HG02943 (cell line): ENCODE results near the gene CFAP221.

Source experiments
- ATAC-seq: cut with Tn5 transposase; IDR thresholded peaks from one replicate; pipeline ENCODE4 v1.9.1; 2021; ENCODE audit warnings: mild to moderate bottlenecking, low read depth, moderate library complexity; ENCODE audit not compliant: unreplicated experiment

Gene CFAP221

DNA sequence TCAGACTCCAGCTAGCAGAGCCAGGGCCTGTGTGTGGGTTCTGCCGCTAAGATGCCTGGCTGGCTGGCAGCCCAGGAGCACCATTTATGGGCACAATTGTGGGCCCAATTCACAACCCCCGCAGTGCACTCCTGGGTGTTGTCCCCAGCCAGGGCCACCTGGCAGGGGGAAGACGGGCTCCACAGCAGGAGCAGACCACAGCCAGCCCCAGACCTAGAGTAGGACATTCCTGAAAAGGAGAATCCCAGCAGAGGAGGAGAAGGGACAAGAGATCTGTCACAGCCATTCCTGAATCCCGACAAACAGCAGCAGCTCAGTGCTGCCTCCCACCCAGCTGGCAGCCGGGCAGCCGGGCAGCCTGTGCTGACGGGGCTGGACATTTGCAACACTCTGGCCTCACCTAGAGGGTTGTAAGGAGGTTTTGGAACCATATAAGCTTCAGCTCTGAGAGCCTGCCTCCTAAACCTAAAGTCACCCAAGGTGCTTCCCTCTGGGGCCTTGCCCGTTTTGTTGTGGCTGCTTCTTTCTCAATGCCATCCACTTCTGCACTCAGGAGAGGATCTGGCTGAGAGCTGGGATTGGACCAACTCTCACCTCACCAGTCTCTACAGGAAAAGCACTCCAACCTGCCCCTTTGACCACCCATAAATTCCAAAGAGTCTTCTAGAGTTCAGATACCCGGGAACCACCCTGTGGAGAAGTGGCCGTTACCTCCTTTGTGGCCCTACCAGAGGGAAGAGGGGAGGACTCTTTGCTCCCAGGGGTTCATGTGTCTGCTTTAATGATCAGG lies 130.7 kb downstream of the CFAP221 start:
- no peak for ATAC-seq

GRCh38 chr2:119678021-119678656 lies 133.9 kb downstream of the CFAP221 start:
- no peak for ATAC-seq

DNA sequence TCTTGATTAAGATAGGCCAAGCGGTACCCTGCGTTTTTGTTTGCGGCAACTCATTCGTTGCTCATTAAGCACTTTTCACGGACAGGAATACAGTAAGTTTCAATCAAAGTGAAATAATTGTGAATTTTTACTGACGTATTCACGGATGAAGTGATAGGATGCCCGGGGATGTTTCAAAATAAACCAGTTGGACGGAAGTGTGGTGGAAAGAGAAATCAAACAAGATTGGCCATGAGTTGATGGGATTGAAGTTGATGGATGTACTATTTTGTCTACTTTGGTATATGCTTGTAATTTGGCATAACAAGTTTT lies 135.2 kb downstream of the CFAP221 start:
- no peak for ATAC-seq

- ATAC-seq, result no peak
Measured at GRCh38 chr2:119679846-119680245, 135.6 kb downstream of the CFAP221 start.

GRCh38 chr2:119680457-119681202 lies 136.4 kb downstream of the CFAP221 start:
- ATAC-seq, result no peak

DNA sequence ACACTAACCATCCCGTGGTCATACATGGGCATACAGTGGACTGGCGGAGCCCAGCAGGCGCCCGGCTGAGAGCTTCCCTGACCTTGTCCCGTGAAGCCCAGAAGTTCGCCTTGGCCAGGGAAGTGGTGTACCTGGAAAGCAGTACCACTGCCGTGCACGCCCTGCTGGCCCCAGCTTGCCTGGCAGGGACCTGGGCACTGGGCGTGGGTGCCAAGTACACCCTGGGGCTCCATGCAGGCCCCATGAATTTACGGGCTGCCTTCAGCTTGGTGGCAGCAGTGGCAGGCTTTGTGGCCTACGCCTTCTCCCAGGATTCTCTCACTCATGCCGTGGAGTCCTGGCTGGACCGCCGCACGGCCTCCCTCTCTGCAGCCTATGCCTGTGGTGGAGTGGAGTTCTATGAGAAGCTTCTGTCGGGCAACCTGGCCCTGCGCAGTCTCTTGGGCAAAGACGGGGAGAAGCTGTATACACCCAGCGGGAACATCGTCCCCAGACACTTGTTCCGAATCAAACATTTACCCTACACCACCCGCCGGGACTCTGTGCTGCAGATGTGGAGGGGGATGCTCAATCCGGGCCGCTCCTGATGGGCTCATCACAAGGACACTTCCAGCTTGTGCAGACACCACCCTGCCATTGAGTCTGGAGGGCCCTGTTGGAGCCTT lies 137.1 kb downstream of the CFAP221 start:
- no peak for ATAC-seq

GRCh38 chr2:119681868-119682220 lies 137.6 kb downstream of the CFAP221 start:
- no peak for ATAC-seq

DNA sequence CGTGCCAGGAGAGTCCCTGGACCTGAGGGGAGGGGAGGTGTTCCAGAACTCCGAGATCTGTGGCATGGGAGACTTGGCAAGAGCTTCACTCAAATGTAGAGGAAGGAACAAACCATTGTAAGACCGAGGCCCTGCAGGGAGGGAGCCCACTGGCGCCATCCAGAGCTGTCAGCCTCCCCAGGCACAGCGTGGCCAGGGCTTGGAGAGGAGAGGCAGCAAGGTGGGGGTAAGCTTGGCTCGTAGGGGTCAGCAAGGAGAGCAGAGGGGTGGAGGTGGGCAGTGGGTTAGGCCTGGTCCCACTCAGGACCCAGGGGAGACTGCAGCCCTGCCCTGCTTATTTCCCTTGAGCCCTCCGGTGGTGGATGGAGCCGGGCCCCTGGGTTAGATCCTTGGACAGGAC lies 138.3 kb downstream of the CFAP221 start:
- no peak for ATAC-seq

- no peak for ATAC-seq
Measured at GRCh38 chr2:119683074-119683712, 138.9 kb downstream of the CFAP221 start.

DNA sequence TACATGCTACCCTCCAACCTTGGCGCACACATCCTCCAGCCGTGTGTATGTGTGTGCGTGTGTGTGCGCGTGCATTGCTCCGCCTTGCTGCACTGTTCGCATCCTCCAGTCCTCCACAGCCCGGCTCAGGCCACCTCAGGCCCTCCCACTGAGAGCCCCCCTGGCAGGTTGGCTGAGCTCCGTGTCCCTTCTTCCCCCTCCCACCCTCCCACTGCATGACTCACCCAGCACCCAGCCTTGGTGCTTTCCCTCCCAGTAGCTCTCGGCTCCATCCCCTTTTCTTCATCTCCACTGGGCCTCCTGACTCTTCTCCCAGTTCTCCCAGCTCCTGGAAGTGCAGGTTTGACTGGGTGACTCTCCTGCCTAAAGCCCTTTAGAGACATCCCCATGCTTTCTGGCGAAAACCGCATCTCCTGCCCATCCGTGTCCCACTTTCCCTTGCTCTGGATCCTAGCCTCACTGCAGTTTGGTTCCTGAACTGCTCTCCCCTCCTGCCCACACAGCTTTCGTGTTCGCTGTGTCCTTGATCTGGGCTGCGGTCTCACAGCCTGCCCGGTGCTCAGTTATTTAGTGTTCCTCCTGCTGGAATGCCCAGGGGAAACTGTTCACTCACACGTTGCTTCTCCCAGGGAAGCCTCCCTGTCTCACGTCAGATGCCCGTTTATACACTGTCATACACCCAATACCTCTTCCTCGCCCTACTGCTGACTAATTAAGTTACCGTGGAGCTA lies 139.6 kb downstream of the CFAP221 start:
- ATAC-seq, result no peak

- ATAC-seq, result no peak
Measured at GRCh38 chr2:119684518-119684917, 140.3 kb downstream of the CFAP221 start.

DNA sequence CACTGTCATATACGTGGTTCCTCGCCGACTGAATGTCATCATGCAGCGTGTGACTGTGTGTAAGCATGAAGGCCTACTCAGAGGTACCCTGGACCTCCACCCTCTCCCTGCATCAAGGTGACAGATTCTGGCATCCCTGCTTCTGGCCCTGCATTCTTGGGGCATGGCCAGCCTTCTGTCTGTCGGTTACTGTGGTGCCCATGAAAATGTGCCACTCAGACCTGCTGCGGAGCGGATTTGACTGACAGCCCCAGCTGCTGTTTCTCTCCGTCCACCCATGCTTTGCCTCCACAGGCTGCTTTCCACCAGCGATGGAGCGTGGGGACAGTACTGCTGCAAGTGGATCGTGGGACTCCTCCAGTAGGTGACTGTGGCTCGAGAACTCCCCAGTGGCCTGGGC lies 144.4 kb downstream of the CFAP221 start:
- no peak for ATAC-seq

DNA sequence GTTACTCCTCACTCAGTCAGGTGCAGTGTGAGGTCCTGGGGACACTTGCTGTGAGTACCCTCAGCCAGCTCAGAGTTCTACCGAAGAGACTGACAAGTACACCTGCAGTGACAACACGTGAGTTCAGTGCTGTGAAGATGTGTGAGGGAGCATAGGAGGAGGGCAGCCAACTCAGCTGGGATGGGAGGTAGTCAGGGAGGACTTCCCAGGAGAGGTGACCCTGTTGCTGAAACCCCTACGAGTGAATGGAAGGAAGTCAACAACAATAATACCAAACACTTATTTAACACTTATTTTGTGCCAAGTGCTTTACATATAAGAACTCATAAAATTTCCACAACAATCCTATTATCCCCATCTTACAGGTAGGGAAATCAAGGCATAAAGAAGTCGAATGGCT lies 145.0 kb downstream of the CFAP221 start:
- ATAC-seq, result no peak

GRCh38 chr2:119691189-119691588 lies 146.9 kb downstream of the CFAP221 start:
- ATAC-seq, result no peak

- ATAC-seq, result no peak
Measured at GRCh38 chr2:119691651-119692245, 147.5 kb downstream of the CFAP221 start.

DNA sequence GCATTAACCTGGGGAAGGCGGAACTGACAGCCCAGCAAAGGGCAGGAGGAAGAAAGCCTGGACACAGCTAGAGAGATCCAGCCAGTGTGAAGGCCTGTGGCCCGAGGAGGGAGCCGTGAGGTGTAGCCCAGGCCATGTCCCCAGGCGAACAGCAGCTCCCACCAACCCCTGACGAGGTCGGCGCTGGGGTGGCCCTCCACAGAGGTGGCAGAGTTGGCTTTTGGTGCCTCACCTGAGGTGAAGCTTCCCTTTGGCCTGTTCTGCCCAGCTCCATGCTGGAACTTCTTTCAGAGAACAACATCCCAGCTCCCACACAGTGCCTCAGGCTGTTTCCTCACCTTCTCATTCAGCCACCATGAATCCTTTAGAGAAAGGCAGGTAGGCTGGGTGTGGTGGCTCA lies 148.1 kb downstream of the CFAP221 start:
- no peak for ATAC-seq

DNA sequence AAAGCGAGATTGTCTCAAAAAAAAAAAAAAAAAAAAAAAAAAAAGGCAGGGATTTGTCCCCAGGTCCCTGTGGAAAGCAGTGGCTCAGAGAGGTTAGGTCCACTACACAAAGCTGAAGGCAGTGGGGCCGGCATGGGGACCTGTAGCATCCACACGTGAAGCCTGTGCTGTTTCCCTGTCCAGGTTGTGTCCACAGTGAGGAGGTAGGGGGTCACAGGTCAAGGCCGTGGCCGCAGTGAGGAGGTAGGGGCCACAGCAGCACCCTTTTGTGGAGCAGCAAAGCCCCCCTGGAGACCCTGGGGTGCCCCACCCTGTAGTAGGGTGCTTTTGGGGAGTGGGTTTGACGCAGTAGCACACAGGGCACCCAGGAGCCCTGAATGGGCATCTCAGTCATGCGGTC lies 148.7 kb downstream of the CFAP221 start:
- no peak for ATAC-seq

DNA sequence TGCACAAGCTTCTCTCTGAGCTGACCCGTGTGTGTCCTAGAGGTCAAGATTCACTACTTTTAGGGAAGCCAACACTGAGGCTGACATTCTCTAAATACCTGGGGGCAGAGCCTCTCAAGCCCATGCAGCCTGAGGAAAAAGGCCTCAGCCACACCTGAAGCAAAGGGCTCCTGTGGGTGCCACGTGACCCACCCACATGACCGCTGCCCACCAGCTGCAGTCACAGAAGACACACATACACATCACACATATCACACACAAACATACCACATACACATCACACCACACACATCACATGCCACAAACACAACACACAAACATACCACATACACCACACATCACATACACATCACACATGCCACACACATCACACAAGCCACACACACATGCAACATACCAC lies 149.3 kb downstream of the CFAP221 start:
- no peak for ATAC-seq

- ATAC-seq, result no peak
Measured at GRCh38 chr2:119693967-119694366, 149.7 kb downstream of the CFAP221 start.

DNA sequence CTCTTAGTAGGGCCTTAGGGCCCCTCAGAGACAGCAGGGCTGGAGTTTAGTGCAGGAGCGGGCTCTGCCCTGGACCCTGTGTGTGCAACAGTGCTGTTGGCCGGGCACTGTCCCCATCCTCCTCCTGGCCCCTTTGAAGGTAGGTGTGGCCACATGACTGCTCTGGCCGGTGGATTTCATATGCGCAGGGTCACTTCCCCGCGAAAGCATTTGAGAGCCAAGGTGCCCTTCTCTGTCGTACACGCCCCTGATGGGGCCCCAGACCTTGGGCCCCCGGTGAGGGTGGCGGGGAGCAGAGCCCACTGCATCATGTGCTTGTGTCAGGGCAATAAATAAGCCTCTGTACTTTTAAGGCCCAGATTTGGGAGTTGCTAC lies 150.2 kb downstream of the CFAP221 start:
- no peak for ATAC-seq
